ENCODE measurements around the gene CDH18.
A peak's percentile ranks its signal among the peaks of the same experiment; 100 is the strongest.
"Not testable (repeated sequence)": the region's sequence is repeated elsewhere in the genome, so short reads cannot be mapped to it uniquely, and the experiment has no call there.

CDH18 gene

DNA sequence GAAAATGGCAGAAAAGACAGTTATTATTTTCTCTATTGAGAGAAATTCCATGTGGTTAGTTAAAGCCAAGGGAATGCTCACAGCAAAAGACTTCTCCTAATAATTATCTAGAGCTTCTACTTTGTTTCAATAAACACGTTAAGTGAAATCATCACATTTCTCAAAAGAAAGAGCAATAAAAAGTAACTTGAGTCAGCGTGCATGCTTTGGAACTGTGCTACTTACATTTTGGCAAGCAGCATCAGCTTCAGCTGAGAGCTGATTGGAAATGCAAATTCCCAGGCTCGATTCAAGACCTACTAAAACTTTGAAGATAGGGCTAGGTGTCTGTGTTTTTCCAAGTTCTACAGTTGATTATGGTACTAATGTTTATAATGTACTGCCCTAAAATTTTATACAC is 132.1 kb downstream of the CDH18 start:
- no peak for DNase-seq

DNA sequence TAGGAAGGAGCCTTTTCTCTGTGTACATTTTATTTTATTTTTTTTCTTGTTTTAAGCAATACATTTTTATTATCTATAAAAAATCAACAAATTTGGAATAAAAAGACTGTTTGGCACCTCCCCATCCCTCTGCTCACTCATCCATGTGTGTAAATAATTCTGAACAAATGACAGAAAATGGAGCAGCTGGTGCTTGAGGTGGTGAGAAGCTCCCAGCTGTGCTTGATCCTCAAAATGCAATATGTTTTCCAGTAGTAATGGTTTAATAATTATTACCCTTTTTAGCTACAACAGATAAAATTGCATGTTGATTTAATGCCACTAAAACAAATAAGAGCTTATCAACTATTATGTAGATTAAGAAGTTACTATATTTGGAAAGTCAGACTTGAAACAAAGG is 132.5 kb downstream of the CDH18 start:
- no peak for DNase-seq

DNA sequence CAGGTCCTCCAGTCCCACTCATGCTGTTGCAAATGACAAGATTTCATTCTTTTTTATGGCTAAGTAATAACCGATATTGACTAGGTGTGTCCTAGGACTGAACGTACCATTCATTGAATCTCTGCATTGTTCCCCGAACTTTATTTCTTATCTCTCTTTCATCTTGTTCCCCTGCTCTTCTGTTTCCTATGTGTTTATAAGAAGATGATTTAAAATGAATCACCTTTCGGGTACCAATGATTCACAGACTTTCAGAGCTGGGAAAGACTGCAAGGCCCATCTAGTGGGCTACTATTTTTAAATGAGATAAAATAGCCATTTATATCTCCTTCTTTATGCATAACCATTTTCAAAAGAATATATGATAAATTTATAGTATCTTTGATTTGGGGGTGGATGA is 133.0 kb downstream of the CDH18 start:
- no peak for DNase-seq

DNA sequence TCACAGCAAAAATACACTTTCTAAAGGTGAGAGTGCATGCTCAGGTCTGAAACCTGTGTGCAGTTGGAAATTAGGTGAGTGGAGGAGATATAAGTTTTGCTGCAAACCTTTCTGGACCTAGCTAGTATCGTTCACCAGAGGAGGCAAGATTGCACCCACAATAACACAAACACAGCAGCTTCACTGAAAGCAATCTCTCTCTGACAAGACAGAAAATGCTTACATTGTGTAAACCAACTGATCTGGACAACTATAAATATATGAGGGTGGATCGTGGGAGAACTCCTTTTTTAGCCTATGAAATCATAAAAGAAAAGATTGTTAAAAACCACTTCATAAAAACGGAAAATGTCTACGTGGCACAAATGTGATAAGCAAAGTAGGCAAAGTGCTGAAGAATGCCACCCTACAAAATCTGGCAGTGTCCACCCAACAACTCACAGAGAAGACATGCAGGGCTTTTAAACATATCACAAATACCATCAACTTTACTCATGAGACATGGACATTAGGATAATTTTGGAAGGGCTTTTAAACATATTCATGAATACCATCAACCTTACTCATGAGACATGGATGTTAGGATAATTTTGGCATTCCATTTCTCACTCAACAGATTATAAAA is 134.3 kb downstream of the CDH18 start:
- no peak for DNase-seq

DNA sequence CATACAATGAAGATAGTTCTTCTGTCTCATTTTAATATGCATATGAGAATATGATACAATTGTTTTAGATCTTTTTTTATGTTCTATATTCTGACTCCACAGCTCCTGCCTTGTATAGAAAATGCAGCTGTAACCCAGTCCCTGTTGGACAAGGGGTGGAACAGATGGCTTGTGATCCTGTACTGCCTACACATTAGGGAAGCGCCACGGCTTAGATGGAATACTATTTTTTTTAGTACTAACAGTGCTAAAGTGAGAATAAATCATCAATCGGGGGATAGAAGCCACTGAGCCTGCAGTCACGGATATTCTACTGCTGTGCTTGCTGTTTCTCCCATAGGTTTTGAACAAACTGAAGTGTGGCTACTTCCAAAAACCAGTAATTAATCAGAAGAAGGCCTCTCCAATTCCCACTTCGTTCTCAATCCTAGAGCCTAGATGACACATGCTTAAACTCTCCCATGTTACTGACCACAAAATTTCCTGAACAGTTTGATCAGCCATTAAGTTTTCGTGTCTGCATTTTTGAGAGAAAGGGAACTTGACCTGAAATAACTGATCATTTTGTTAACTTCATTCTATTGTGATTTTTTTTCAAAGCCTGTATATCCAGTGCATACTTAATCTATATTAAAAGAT is 150.3 kb downstream of the CDH18 start:
- DNase-seq = no peak

DNA sequence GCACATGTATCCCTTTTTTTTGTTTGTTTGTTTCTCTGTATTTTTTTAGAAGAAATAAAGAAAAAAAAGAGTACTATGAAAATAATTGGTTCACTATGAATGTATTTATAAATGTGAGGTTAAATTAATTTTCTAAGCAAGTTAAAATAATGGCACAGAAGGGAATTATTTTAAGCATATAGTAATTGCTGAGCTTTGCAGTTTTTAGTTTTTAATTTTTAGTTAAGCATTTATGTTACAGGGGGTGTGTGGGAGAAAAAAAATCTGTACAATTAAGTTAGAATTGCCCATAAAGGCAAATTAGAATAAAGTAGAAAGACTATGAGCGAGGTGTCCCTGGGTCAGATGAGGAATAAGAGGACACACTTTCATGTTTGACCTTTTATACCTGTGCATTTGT is 152.6 kb downstream of the CDH18 start:
- no peak for DNase-seq

DNA sequence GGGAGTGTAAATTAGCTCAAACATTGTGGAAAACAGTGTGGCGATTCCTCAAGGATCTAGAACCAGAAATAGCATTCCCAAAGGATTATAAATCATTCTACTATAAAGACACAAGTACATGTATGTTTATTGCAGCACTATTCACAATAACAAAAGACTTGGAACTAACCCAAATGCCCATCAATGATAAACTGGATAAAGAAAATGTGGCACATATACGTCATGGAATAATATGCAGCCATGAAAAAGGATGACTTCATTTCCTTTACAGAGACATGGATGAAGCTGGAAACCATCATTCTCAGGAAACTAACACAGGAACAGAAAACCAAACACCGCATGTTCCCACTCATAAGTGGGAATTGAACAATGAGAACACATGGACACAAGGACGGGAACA is 175.3 kb downstream of the CDH18 start:
- not testable (repeated sequence) for DNase-seq

DNA sequence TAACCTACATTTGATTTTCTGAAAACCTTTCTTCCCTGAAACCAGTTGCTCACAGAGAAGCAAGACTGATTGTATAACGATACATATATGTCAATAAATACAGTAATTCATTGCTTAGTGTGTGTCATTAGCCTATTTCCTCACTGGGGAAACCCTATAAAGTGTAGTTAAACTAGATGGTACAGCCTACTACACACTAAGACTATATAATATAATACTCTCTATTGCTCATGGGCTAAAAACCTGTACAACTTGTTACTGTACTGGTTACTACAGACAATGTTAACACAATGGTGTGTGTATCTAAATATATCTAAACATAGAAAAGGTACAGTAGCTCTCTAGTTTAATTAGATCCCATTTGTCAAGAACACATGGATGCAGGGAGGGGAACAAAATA is 181.2 kb downstream of the CDH18 start:
- no peak for DNase-seq

DNA sequence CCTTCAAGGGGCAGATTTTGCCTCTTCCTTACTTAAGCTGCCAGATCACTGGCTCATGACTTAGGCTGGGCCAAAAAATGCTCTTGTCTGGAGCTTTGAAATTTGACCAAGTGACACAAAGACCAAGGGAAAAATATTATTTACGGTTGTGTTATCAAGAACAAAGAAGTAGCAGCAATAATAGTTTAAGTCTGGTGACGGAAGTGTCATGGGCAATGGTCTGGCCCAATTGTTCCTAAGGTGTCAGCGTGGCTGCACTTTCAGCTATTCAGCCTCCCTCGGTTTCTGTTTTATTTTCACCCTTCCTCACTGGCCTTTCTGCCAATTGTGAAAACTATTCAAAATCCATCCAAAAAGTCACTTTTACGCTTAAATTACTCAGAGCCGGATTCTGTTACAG is 185.3 kb downstream of the CDH18 start:
- DNase-seq = no peak

DNA sequence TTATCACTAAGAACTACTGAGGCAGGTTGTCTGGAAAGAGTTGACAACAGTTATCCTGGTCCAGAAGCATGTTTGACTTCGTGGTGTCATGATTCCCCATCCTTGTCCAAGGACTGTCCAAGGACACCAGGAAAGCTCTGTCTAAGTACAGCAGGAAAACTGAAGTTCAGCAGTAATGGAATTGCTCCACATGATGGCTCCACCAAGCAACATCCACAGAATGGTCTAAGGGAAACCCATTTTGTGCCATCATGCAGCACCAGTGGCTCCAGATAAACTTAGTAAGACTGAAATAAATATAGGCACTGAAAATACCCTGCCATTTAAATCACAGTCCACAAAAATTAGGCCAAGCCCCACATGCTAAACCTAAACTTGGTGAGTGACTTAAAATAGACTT is 192.8 kb downstream of the CDH18 start:
- no peak for DNase-seq

DNA sequence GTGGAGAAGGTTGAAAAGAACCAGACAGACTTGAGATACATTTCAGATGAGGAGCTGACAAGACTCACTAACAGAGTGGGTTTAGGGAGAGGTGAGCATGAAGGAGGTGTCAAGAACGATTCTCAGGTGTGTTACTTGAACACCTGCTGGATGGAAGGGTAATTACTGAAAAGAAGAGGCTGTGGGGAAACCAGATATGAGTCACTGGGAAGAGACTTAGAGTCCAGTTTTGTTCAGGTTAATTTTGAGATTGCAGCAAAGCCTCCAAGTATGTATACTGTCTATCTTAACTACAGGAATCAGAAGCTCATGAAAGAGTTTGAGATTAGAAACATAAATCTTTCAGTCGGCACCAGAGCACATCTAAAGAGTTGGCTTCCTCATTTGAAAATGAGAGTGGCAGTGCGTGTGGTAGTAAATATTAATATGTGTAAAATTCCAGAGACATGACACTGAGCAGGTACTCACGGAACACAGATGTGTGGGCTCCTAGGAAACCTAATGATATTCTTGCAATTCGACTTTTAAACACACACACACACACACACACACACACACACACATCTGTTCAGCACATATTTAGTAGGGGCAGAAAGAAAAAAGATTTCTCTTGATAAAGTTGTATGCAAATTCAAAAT is 197.1 kb downstream of the CDH18 start:
- no peak for DNase-seq

DNA sequence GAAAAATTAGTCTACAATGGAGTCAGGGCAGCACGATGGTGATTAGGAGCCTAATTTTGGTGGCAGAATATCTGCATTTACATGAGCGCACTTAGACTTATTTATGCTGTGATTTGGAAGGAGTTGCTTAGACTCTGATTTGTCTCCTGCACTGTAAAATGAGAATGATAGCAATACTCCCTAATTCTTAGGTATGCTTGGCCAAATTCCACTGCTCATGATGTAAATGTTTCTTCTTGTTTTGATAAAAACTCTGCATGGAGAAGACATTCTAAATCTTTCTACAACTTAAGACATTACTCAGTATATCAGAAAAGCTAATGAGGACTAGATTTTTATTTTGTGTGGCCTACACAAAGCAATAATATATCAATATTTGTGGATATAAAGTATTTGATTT is 205.4 kb downstream of the CDH18 start:
- no peak for DNase-seq

DNA sequence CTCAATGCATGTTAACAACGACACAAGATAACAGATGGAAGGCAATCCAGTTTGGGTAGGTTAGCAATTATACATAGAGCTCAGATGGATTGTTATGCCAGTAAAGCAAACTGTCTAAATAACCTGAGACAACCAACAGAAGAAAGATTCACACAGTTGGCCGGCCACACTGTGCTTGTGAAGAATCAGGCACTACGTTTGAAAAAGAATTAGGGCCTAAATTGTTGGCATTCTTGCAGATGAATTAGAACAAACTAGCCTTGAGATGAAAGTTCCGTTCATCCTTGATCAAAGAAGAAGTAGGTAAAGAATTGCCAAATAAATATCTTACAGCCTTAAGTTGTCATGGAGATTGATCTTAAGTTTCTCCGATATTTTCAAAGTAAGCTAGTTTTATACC is 210.6 kb downstream of the CDH18 start:
- no peak for DNase-seq

DNA sequence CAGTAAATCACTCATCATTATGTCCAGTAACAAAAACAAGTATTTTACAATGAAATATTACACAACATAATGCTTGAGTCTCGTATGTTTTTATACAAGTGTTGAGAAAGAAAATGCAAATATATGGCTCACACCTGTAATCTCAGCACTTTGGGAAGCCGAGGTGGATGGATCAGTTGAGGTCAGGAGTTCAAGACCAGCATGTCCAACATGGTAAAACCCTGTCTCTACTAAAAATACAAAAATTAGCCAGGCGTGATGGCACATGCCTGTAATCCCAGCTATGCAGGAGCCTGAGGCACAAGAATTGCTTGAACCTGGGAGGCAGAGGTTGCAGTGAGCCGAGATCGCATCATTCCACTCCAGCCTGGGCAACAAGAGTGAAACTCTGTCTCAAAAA is 211.1 kb downstream of the CDH18 start:
- DNase-seq = not testable (repeated sequence)

DNA sequence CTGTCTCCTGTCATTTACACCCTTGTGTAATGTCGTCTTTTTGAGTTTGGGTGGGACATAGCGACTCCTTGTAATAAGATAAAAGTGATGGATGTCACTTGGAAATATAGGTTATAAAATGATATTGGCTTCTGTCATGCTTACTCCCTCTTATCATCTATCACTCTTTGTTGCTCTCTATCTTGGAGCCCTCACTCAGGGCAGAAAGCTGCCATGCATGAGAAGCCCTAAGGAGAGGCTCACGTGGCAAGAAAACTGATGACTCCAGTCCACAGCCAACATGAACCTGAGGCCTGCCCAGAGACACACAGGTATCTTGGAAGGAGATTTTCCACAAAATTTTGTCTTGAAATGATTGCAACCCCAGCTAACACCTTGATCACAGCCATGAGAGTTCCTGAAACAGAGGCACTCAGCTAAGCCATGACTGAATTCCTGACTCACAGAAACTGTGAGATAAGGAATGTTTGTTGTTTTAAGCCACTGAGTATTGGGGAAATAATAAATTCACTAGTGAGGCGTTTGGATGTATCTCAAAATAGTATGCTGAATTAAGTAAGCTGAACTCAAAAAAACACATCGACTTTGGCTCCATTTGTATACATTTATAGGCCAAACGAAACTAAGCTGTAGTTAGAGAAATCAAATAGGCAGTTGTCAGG is 216.7 kb downstream of the CDH18 start:
- no peak for DNase-seq

DNA sequence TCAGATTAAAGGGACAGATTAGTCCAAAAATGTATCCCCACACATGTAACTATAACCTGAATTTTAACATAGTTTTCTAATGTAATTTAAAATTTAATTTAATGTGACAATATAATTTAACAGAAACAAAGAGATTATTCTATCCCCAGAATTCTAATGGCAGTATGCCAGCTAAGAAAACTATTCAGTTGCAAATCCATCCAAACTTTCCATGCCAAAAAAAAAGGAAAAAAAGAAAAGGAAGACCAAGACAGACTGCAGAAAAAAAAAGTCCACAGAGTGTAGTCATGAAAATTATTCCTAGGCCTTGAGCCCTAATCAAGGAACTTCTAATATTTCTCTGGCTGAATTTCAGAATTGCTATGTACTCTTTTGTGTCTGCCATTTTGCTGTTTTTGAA is 217.6 kb downstream of the CDH18 start:
- no peak for DNase-seq

DNA sequence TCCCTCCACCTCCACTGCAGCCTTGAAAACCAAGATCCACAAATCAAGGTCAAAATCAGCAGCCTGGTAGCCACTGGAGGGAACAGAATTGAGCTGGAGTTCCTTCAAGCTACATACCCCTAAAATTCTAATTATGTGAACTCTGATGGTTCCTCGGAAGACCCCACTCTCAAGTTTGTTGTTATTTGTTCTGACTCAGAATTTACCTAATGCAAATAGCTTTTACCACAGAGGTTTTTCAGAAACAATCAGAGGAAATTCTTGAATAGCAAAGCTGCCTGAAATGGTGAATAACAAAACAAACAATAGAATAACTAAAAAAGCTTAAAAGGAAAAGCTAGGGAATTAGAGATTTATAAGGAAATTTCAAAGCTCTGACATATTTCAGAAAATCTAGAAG is 220.0 kb downstream of the CDH18 start:
- DNase-seq = no peak

DNA sequence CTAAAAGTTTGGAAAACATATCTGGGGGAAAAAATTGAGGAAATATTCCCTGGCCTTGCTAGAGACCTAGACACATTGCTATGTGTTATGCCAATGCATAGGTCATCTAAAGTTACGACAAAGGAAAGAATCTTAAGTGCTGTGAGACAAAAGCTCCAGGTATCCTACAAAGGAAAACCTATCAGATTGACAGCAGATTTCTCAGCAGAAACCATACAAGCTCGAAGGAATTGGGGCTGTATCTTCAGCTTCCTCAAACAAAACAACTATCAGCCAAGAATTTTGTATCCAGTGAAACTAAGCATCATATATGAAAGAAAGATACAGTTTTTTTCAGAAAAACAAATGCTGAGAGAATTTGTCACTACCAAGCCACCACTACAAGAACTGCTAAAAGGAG is 234.4 kb downstream of the CDH18 start:
- DNase-seq = no peak

DNA sequence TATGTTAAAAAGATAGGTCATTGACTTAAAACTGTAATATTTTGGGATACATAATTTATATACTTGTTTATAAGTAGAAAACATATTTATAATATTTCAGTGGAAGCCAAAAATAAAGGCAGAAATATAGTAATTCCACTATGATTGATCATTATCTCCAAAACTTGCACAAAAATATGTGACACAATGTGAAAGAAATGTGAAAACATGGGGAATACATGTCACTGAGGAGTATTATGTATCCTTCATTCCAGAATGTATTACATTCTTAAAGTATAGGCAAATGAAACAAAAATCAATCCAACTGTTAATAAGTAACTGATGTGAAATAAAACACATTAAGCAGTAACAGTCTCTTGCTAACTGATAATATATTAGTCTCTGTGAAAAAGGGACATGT is 236.7 kb downstream of the CDH18 start:
- no peak for DNase-seq

DNA sequence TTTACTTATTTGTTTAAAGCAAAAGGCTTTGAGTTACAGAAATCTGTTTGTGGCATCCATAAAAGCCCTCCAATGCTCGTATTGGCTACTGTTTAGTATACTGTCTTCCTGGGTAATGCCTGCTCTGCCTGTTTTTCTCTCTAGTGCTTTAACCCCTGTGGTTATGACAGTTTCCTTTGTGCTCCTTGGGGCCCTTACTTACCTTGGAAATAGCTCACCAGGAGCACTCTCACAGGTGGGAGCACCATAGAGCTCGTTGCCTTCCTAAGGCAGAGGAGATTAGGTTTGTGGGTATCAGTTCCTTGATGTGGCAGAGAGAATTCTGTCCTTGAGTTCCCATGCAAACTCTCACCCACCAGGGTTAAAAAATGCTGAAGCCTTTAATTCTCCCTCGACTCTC is 242.8 kb downstream of the CDH18 start:
- DNase-seq = no peak

DNA sequence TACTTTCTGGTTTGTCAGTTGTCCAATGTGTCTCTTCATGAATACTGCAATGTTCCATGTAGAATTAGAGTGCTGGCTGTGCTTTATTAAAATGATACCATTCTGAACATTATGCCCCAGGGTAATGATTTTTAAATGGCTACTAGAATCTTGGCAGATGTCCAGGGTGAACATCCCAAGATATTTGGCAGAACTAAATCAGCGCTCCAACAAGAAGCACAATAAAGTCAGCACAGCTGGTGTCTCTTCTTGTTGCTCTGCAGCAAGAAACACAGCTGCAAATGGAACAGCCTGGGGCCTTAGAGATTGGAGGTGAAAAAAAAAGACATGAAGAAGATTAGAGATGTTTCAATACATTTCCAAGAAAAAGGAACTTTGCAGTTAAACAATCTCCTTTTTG is 248.3 kb downstream of the CDH18 start:
- peak; percentile 18 for DNase-seq

DNA sequence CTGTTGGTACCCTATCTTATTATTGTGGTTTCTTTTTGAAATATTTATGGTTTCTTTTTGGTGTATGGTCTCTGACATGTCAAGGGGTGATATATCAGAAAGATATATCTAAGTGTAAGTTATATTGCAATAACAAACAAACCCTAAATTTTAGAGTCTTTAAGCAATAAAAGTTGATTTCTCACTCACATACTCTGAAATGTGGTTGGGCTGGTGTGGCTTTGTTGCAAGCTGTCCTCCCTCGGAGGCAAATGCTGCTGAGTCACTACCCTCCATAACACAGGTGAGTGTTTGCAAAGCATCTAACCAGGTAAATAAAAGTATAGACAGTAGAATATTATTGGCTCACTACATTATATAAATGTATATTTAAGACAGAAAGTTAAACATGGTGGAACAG is 253.2 kb downstream of the CDH18 start:
- DNase-seq = no peak

DNA sequence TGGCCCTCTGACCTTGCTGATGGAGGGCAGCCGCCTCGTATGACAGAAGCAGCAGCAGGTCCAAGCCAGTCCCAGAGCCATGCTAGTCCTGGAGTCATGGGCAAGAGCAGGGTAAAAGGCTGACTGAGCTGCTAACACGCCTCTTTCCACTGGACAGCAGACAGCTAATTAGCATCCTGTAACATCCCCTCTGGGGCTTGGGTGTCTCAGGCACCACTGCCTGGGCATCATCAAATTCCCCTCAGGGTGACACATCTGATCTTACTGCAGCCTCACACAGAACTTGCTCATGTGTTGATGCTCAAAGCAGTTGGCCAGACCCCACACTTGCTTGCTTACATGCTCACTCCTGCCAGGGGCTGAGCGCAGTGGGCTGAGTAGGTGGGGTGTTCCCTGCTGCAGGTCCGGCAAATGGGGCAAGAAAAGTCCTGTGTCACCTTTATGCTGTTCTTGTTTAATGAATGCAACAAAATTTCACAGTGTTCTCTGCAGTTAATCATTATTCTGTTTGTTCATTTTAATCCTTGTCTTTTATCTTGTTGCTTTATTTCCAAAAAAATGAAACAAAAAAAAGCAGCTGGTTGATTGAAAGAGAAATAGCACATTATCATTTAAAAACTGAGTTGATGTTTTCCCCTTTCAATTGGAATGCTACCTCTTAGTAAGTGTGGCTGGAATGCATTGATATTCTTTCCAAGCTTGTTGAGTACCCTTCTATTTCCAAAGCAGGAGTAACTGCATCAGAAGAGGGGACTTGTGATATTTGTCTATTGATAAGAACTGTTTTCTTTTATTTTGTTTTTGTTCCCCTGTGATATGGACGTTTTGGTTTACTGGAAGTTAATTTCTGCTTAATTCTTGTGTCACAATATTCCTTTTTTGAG is 254.1 kb downstream of the CDH18 start:
- DNase-seq = no peak
